ENCODE results near the gene SCAMP4.

SCAMP4 gene

GRCh38 chr19:1905110-1905862 lies at the start of gene SCAMP4, which contains the start of gene ADAT3:
Gene SCAMP4 (plus strand): TSS chr19:1905399. CDS start chr19:1915020, 9,621 bp downstream.
Gene ADAT3 (plus strand): TSS chr19:1905399. CDS start chr19:1912048, 6,649 bp downstream.
- DNase-seq (ENCODE audit: low read depth) = peak; percentile 100
- no peak for TF ChIP-seq CTCF (conservative IDR thresholded peaks at IDR 0.05; ENCODE audit: low read depth, low read length)
- H3K4me3 ChIP-seq (ENCODE audit: low read depth, low read length) = peak within 1 kb of the TSS; percentile 84

GRCh38 chr19:1855828-1856255 lies 49.4 kb upstream of the SCAMP4 start:
- peak overlapping the region; percentile 34 for H3K4me3 ChIP-seq (ENCODE audit: low read depth, low read length)
- DNase-seq (ENCODE audit: low read depth) = no peak
- TF ChIP-seq CTCF (conservative IDR thresholded peaks at IDR 0.05; ENCODE audit: low read depth, low read length) = no peak

GRCh38 chr19:1856345-1856697 lies 48.9 kb upstream of the SCAMP4 start:
- TF ChIP-seq CTCF (conservative IDR thresholded peaks at IDR 0.05; ENCODE audit: low read depth, low read length) = no peak
- H3K4me3 ChIP-seq (ENCODE audit: low read depth, low read length) = peak overlapping the region; percentile 56
- DNase-seq (ENCODE audit: low read depth) = no peak

GRCh38 chr19:1856698-1857603 lies 48.2 kb upstream of the SCAMP4 start:
- peak; percentile 73 for DNase-seq (ENCODE audit: low read depth)
- H3K4me3 ChIP-seq (ENCODE audit: low read depth, low read length) = peak overlapping the region; percentile 56
- no peak for TF ChIP-seq CTCF (conservative IDR thresholded peaks at IDR 0.05; ENCODE audit: low read depth, low read length)

GRCh38 chr19:1857648-1858326 lies 47.4 kb upstream of the SCAMP4 start:
- no peak for DNase-seq (ENCODE audit: low read depth)
- TF ChIP-seq CTCF (conservative IDR thresholded peaks at IDR 0.05; ENCODE audit: low read depth, low read length) = no peak
- H3K4me3 ChIP-seq (ENCODE audit: low read depth, low read length) = peak overlapping the region; percentile 56

GRCh38 chr19:1858412-1859081 lies 46.7 kb upstream of the SCAMP4 start:
- DNase-seq (ENCODE audit: low read depth) = no peak
- TF ChIP-seq CTCF (conservative IDR thresholded peaks at IDR 0.05; ENCODE audit: low read depth, low read length) = no peak
- H3K4me3 ChIP-seq (ENCODE audit: low read depth, low read length) = no peak overlapping the region

Measured in choroid plexus epithelial cell (primary cell).